ENCODE data around the gene GPR42. TPM values are rescaled to one million over a fixed set of nuclear protein-coding genes. Genes with fewer than 3 reads are reported as not detected.

The GPR42 gene, protein sequence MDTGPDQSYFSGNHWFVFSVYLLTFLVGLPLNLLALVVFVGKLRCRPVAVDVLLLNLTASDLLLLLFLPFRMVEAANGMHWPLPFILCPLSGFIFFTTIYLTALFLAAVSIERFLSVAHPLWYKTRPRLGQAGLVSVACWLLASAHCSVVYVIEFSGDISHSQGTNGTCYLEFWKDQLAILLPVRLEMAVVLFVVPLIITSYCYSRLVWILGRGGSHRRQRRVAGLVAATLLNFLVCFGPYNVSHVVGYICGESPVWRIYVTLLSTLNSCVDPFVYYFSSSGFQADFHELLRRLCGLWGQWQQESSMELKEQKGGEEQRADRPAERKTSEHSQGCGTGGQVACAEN
- not detected for total RNA-seq
- long read RNA-seq: 0 reads

DNA sequence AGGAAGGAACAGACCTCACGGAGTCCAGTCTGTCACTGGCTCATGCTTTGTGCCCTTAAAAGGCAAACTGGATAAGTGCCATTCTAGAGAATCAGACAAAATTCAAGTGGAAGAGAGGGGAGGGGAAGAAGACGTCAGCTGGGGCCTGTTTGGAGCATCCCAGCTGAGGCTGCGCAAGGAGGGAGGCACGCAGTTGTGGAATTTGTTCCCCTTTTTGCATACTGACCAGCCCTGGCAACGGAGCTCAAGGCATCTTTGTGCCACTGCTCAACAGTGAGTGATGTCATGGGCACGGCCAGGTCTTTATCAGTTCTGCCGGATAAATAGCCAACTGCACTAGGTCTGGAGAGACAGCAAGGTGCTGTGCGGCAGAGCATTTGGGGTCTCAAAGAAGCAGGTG is at the start of gene GPR42:
TSS of gene GPR42 (plus strand) at position 347 of the 400 bp plus-strand sequence. CDS start 292 bp downstream, outside the sequence.
- ATAC-seq: no peak
- DNase-seq (ENCODE audit: missing footprints): no peak
- intact Hi-C loops (cut with DNase I): no loop called here

DNA sequence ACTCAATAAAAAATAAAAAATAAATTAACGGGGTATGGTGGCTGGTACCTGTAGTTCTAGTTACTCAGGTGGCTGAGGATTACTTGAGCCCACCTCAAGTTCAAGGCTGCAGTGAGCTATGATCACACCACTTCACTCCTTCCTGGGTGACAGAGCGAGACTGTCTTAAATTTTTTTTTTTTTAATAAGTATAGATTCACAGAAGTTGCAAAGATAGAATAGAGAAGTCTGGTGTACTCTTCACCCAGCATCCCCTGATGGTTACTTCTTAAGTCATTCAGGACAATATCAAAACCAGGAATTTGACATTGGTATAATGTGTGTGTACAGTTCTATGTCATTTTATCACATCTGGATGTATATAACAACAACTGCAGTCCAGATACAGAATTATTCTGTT is 49.6 kb upstream of the GPR42 start:
- no peak for ATAC-seq
- intact Hi-C loops (cut with DNase I): no loop called here
- no peak for DNase-seq (ENCODE audit: missing footprints)

DNA sequence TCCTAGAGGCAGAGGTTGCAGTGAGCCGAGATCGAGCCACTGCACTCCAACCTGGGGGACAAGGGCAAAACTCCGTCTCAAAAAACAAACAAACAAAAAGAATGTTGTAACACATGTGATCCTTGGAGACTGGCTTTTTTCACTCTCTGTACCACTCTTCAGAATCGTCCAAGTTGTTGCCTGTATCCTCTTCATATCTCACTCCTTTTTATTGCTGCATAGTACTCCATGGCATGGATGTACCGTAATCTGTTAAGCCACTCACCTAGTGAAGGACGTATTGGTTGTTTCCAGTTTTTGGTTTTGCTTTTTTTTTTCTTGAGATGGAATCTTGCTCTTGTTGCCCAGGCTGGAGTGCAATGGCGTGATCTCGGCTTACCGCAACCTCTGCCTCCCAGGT is 48.9 kb upstream of the GPR42 start:
- no peak for ATAC-seq
- intact Hi-C loops (cut with DNase I): no loop called here
- no peak for DNase-seq (ENCODE audit: missing footprints)

DNA sequence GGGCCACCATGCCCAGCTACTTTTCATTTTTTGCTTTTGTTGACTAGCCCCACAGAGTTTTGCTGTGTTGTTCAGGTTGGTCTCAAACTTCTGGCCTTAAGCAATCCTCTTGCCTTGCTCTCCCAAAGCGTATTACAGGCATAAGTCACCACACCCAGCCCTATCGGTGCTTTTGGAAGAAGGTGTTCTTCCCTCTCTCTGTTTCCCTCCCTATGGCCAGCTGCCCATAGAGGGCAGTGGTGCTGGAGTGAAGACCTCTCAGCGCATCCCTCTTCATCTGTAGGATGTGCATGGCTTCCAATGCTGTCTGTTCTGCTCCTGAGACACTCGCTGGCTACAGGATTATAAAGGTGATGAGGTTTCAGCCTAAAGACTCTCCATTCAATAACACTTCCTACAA is 43.2 kb upstream of the GPR42 start:
- intact Hi-C loops (cut with DNase I): no loop called here
- ATAC-seq (no peak), DNase-seq (ENCODE audit: missing footprints) (no peak)

DNA sequence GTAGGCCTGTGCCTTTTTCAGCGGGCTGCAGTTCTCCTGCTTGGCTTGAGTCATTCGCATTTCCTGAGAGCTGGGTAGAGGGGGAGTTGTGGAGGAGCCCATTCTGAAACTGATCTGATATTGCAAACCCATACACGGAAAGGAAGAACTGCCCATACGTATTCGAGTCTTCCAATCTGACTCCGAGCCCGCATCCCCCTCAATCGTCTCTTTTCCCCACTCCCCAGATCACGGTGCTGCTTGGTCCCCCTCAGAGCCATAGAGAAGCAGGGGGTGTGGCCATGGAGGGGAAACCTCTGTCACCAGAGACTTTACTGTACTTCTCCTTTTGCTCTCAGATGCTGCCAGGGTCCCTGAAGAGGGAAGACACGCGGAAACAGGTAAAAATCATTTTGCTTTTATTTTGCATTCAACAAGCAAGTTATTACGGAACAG is 42.0 kb upstream of the GPR42 start, which contains the start of gene CD22:
TSS of gene CD22 (plus strand) at position 337 of the 435 bp plus-strand sequence. CDS start 2,854 bp downstream, outside the sequence.
- intact Hi-C loops (cut with DNase I): no loop called here
- ATAC-seq (no peak), DNase-seq (ENCODE audit: missing footprints) (no peak)

DNA sequence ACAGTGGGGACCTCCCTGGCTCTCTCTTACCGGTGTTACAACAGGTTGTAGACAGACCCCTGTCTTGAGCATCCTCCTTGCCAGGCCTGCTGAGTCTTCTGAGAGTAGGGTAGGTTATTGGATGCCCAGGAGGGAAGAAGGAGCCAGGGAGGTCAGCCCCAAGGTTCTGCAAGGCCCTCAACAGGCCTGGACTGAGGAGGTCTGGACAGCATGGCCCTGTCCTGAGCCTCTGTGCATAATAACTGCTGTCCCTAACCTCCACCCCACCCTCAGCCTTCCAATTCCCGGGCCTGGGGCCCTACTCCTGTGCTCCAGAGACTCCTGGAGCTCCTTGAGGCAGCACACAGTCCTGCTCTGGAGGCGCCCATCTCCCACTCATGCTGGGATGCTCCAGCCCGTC is 41.5 kb upstream of the GPR42 start:
- intact Hi-C loops (cut with DNase I): no loop called here
- ATAC-seq (no peak), DNase-seq (ENCODE audit: missing footprints) (no peak)

DNA sequence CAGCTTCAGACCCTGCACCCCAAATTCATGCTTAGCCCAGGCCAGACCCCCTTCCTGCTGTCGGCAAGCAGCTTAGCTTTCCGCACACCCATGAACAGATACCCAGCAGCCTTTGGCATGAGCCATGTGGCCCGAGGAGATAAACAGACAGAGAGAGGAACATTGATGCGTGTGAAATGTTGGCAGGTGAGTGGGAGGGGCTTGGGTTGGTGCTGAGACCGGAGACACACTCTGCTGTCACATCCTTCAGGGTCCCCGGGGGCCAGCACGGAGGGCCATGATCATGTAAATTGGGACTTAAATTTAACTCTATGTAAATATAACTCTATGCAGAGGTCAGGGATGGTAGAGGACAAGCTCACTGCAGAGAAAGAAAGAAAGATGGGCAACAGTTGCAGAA is 40.4 kb upstream of the GPR42 start:
- ATAC-seq (no peak), DNase-seq (ENCODE audit: missing footprints) (no peak)
- intact Hi-C loops (cut with DNase I): no loop called here

DNA sequence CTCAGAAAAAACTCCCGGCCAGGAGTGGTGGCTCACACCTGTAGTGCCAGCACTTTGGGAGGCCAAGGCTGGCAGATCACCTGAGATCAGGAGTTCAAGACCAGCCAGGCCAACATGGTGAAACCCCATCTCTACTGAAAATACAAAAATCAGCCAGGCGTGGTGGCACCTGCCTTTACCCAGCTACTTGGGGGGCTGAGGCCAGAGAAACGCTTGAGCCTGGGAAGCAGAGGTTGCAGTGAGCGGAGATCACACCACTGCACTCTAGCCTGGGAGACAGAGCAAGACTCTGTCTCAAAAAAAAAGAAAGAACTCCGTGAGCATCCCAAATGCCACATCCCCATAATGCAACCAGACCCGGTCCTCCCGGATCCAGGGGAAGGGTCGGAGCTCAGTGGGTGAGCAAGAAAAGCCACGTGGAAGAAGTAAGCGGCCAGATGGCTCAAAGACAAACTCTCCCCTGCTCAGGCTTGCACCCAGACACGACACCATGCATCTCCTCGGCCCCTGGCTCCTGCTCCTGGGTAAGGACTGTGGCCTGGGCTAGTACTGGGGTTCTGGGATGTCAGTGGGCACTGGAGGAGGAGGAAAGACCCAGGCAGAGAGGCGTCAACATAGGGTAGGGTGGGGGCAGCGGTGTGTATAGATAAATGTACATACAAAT is 39.2 kb upstream of the GPR42 start:
- intact Hi-C loops (cut with DNase I): no loop called here
- ATAC-seq (no peak), DNase-seq (ENCODE audit: missing footprints) (no peak)

DNA sequence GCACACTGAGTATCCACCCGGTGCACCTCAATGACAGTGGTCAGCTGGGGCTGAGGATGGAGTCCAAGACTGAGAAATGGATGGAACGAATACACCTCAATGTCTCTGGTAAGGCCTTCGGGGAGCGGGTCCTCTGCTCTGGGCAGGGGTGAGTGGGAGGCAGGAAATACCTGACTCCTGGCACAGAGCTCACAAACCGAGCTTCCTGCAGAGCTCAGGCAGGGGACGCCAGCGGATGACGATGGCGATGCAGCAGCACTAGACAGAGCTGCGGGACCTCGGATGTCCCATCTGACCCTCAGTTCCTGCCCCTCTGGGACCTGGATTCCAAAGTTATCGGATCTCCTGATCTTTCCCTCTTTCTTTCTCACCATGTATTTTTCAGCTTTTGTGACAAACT is 38.1 kb upstream of the GPR42 start:
- no peak for DNase-seq (ENCODE audit: missing footprints)
- intact Hi-C loops (cut with DNase I): no loop called here
- ATAC-seq: no peak

DNA sequence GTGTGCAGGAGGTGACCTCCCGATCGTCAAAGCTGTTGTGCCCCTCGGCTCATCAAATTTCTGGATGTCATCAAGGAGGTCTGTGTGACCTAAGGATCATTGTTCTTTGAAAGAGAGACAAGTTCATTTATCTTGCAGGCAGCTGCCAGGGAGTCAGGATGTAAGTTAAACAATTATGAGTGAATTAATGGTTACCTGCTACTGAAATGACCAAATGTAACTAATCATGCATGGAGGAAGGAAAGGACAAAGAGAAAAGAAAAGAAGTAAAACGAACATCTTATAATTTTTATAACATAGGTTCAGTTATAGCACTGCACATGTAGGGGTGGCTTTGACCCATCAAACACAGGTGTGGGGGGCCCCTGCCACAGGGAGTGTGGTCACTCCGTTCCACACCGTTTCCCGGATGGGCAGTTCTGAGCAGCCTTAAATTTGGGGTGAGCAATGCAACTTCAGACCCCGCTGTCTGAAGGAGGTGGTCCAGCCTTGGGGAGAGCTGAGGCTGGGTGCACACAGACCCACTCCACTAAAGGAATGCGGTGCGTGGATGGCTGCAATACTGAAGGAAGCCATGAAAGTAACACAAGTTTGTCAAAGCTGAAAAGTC is 36.6 kb upstream of the GPR42 start:
- intact Hi-C loops (cut with DNase I): no loop called here
- no peak for ATAC-seq
- DNase-seq (ENCODE audit: missing footprints): no peak

DNA sequence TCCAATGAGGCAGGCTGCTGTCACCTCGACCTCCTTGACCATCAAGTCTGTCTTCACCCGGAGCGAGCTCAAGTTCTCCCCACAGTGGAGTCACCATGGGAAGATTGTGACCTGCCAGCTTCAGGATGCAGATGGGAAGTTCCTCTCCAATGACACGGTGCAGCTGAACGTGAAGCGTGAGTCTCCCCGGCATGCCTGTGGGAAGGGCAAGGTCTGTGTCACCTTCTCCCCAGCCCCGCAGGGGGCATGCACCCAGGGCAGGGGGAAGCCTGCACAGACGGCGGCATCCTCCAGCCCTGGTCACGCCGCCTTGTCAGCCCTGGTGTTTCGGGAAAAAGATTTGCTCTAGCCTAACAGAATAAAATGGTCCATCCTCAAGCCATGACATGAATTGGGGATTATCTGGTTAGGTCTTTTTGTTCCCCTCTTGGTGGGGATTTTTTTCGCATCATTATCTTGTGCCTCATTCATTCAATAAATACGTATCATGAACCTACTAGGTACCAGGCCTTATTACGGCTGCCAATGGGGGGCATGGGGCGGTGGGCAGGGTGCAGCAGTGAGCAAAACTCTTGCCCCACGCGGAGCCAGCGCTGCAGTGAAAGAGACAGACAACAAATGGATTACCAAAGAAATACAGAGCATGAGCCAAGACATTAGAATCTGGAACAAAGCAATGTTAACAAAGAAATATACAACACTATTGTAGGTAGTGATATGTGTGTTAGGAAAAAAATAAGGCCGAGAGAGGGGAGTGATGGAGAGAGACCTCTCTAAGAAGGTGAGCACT is 34.5 kb upstream of the GPR42 start:
- DNase-seq (ENCODE audit: missing footprints): no peak
- intact Hi-C loops (cut with DNase I): no loop called here
- ATAC-seq: no peak

DNA sequence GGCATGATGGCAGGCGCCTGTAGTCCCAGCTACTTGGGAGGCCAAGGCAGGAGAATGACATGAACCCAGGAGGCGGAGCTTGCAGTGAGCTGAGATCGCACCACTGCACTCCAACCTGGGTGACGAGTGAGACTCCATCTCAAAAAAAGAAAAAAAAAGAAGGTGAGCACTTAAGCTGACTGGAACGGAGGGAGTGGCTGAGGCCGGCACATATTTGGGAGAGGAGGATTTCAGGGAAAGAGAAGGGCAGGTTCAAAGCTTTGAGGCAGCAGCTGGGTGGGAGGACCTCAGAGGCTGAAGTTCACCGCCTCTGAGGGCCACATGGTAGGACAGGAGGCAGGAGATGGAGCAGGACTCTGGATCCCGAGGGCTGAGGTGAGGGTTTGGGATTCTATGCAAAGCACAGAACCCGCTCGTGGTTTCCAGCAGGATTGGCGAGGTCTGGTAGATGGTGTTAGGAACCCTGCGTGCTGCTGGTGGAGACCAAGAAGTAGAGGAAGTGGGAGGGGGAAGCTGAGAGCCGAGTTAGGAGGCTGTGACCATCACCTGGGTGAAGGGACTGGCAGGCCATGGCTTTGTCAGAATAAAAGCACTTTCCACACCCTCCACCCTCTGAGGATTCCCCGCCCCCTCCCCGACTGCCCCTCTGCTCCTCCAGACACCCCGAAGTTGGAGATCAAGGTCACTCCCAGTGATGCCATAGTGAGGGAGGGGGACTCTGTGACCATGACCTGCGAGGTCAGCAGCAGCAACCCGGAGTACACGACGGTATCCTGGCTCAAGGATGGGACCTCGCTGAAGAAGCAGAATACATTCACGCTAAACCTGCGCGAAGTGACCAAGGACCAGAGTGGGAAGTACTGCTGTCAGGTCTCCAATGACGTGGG is 33.5 kb upstream of the GPR42 start:
- ATAC-seq: no peak
- no peak for DNase-seq (ENCODE audit: missing footprints)
- intact Hi-C loops (cut with DNase I): no loop called here

DNA sequence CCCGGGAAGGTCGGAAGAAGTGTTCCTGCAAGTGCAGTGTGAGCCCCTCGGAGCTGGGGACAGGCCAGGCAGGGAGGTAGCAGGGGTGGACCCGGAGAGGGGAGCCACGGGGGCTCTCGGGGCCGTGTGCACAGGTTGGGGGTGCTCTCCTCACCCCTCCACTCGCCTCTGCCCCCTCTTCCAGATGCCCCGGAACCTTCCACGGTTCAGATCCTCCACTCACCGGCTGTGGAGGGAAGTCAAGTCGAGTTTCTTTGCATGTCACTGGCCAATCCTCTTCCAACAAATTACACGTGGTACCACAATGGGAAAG is 32.9 kb upstream of the GPR42 start:
- no peak for DNase-seq (ENCODE audit: missing footprints)
- intact Hi-C loops (cut with DNase I): no loop called here
- ATAC-seq: no peak

DNA sequence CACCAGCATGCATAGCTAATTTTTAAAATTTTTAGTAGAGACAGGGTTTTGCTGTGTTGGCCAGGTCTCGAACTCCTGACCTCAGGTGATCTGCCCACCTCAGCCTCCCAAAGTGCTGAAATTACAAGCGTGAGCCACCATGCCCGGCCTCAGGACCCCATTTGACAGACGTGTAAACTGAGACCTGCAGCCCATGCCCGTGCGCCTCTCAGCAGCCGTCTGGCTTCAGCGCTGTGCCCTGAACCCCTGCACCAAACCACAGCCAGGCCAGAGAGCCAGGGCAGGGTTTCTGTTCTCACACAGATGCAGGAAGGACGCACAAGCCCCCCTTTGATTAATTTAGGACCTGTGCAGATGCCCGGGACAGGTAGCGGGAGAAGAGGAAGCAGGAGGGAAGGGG is 30.4 kb upstream of the GPR42 start:
- DNase-seq (ENCODE audit: missing footprints): no peak
- intact Hi-C loops (cut with DNase I): no loop called here
- ATAC-seq: no peak

DNA sequence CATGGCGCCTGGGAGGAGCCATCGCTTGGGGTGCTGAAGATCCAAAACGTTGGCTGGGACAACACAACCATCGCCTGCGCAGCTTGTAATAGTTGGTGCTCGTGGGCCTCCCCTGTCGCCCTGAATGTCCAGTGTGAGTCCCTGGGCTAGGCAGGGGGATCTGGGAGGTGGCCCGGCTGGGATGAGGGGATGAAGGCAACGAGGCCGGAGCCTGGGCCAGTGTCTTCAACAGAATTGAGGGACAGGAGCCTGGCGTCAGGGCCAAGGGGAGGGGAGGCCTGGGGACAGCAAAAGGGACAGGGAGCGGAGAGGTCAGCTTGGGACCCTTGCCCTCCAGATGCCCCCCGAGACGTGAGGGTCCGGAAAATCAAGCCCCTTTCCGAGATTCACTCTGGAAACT is 29.9 kb upstream of the GPR42 start:
- ATAC-seq (no peak), DNase-seq (ENCODE audit: missing footprints) (no peak)
- intact Hi-C loops (cut with DNase I): no loop called here

DNA sequence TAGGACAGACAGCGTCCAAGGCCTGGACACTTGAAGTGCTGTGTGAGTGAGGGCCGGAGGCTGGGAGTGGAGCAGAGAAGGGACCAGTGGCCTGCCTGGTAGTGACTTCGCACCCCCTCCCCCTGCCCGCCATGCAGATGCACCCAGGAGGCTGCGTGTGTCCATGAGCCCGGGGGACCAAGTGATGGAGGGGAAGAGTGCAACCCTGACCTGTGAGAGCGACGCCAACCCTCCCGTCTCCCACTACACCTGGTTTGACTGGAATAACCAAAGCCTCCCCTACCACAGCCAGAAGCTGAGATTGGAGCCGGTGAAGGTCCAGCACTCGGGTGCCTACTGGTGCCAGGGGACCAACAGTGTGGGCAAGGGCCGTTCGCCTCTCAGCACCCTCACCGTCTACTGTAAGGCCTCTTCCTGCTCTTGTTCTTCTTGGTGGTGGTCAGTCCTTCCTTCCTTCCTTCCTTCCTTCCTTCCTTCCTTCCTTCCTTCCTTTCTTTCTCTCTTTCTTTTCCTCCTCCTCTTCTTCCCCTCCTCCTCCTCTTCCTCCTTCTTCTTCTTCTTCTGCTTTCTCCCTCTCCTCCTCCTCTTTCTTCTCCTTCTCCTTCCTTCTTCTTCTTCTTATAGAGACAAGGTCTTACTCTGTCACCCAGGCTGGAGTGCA is 29.2 kb upstream of the GPR42 start:
- intact Hi-C loops (cut with DNase I): no loop called here
- no peak for DNase-seq (ENCODE audit: missing footprints)
- ATAC-seq: no peak

DNA sequence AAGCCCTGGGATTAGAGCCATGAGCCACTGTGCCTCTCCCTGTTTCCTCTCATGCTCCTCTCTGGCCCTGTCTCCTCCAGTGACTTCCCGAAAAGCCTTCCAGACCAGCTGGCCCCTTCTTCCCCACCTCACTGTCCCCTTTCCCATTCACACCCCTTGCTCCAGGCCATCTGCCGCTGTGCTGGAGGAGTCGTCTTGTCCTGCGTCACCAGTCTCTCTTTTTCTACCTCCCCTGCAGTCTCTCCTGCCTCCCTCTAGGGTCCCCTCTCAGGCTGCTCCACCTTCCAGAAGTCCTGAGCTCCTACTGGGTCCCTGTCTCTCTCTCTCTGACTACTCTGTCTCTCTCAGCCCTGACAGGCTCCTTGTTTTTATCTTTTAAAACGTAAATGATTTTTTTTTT is 28.4 kb upstream of the GPR42 start:
- DNase-seq (ENCODE audit: missing footprints): no peak
- intact Hi-C loops (cut with DNase I): no loop called here
- ATAC-seq: no peak

DNA sequence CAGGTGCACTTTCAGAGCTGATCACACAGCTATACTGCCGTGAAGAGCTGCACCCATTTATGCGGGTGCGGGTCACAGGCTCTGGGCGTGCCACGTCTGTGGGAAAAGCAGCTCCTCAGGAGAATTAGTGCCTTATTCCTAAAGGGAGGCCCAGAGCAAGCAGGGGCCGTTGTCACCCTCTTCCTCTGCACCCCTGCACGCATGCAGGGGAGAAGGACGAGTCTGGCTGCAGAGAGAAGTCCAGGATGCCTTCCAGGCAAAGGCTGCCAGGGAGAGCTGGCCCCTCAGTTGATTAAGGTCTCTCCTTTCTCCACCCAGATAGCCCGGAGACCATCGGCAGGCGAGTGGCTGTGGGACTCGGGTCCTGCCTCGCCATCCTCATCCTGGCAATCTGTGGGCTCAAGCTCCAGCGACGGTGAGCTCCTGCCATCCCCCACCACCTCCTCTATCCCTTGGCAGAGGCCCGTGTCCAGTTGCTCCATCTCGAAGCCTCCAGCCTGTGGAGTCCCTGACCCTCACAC is 26.3 kb upstream of the GPR42 start:
- intact Hi-C loops (cut with DNase I): no loop called here
- DNase-seq (ENCODE audit: missing footprints): no peak
- ATAC-seq: no peak

Data from Right ventricle myocardium inferior (tissue), 1 donor.